ENCODE data around the gene GPNMB. TPM values are rescaled to one million over a fixed set of nuclear protein-coding genes. Genes with fewer than 3 reads are reported as not detected.

GPNMB gene
- total RNA-seq, 2 donors from 2014 or later, result 12.8 to 43.3 TPM

GRCh38 chr7:23212841-23213240 is 33.7 kb upstream of the GPNMB start:
- intact Hi-C loops (cut with DNase I), result no loop called here
- H3K27me3 ChIP-seq, result no peaks in the 10 kb centered on the region
- DNase-seq, result no peak

GRCh38 chr7:23213755-23214154 is 32.8 kb upstream of the GPNMB start:
- peak; percentile 55 for DNase-seq
- intact Hi-C loops (cut with DNase I), result no loop called here
- H3K36me3 ChIP-seq, result no peaks in the 10 kb centered on the region
- no peak for TF ChIP-seq CTCF (IDR thresholded peaks at IDR 0.05)
- no peaks in the 10 kb centered on the region for H3K9me3 ChIP-seq
- H3K9ac ChIP-seq (ENCODE audit: low read depth in 2 of 2, low read length in 2 of 2), result no peak overlapping the region
- no peak overlapping the region for H3K27ac ChIP-seq
- H3K4me1 ChIP-seq, result no peaks in the 10 kb centered on the region
- H3K27me3 ChIP-seq, result no peaks in the 10 kb centered on the region
- no peak overlapping the region for H3K4me3 ChIP-seq

More at GRCh38 chr7:23212841-23213240, 33.7 kb upstream of the GPNMB start:
- Histone ChIP-seq H3K4me1 (no peaks in the 10 kb centered on the region), H3K4me3 (no peak overlapping the region), H3K36me3 (no peaks in the 10 kb centered on the region), H3K9me3 (no peaks in the 10 kb centered on the region), H3K9ac (ENCODE audit: low read depth in 2 of 2, low read length in 2 of 2) (no peak overlapping the region), H3K27ac (no peak overlapping the region)
- no peak for TF ChIP-seq CTCF (IDR thresholded peaks at IDR 0.05)

- Histone ChIP-seq H3K4me1 (no peaks in the 10 kb centered on the region), H3K9ac (ENCODE audit: low read depth in 2 of 2, low read length in 2 of 2) (no peak overlapping the region), H3K4me3 (no peak overlapping the region), H3K27ac (no peak overlapping the region), H3K36me3 (no peaks in the 10 kb centered on the region), H3K27me3 (no peaks in the 10 kb centered on the region), H3K9me3 (no peaks in the 10 kb centered on the region)
- TF ChIP-seq CTCF (IDR thresholded peaks at IDR 0.05), result no peak
- intact Hi-C loops (cut with DNase I), result no loop called here
- no peak for DNase-seq
These were observed 32.2 kb upstream of the GPNMB start for GRCh38 chr7:23214423-23214822.

- intact Hi-C loops (cut with DNase I), result no loop called here
- H3K9ac ChIP-seq (ENCODE audit: low read depth in 2 of 2, low read length in 2 of 2), result no peak overlapping the region
- H3K27ac ChIP-seq, result no peak overlapping the region
- H3K4me3 ChIP-seq, result no peak overlapping the region
- DNase-seq, result no peak
- H3K9me3 ChIP-seq, result no peaks in the 10 kb centered on the region
- no peak for TF ChIP-seq CTCF (IDR thresholded peaks at IDR 0.05)
- no peaks in the 10 kb centered on the region for H3K4me1 ChIP-seq
- no peaks in the 10 kb centered on the region for H3K36me3 ChIP-seq
- H3K27me3 ChIP-seq, result no peaks in the 10 kb centered on the region
These were observed 31.6 kb upstream of the GPNMB start for GRCh38 chr7:23214938-23215337.

GRCh38 chr7:23216021-23216420 is 30.6 kb upstream of the GPNMB start:
- no peaks in the 10 kb centered on the region for H3K4me1 ChIP-seq
- no peaks in the 10 kb centered on the region for H3K9me3 ChIP-seq
- H3K9ac ChIP-seq (ENCODE audit: low read depth in 2 of 2, low read length in 2 of 2), result no peak overlapping the region
- DNase-seq, result peak; percentile 29
- H3K27ac ChIP-seq, result no peak overlapping the region
- no peak for TF ChIP-seq CTCF (IDR thresholded peaks at IDR 0.05)
- H3K27me3 ChIP-seq, result no peaks in the 10 kb centered on the region
- intact Hi-C loops (cut with DNase I), result no loop called here
- no peaks in the 10 kb centered on the region for H3K36me3 ChIP-seq
- H3K4me3 ChIP-seq, result no peak overlapping the region

GRCh38 chr7:23218196-23218595 is 28.4 kb upstream of the GPNMB start:
- H3K27ac ChIP-seq, result no peak overlapping the region
- H3K9ac ChIP-seq (ENCODE audit: low read depth in 2 of 2, low read length in 2 of 2), result no peak overlapping the region
- no peak for DNase-seq
- H3K36me3 ChIP-seq, result no peaks in the 10 kb centered on the region
- H3K9me3 ChIP-seq, result no peaks in the 10 kb centered on the region
- H3K4me3 ChIP-seq, result no peak overlapping the region
- H3K27me3 ChIP-seq, result no peaks in the 10 kb centered on the region
- intact Hi-C loops (cut with DNase I), result no loop called here
- H3K4me1 ChIP-seq, result no peaks in the 10 kb centered on the region
- TF ChIP-seq CTCF (IDR thresholded peaks at IDR 0.05), result no peak
